Islet of Langerhans (tissue), 1 donor: Measurements from ENCODE around the gene ZNF32.
A peak's percentile ranks its signal among the peaks of the same experiment; 100 is the strongest.
"Not testable (repeated sequence)": the region's sequence is repeated elsewhere in the genome, so short reads cannot be mapped to it uniquely, and the experiment has no call there.

ENCODE experiments used
- FAIRE-seq: peaks from one replicate; lab custom pipeline; 2011; peaks lifted over from hg19 to GRCh38; lab: Jason Lieb, UNC

The ZNF32 gene

GRCh38 chr10:43680035-43680434 lies 31.4 kb upstream of the ZNF32 start:
- no peak for FAIRE-seq

- no peak for FAIRE-seq
These were observed 30.8 kb upstream of the ZNF32 start for GRCh38 chr10:43679509-43679908.

- FAIRE-seq: no peak
These were observed 30.0 kb upstream of the ZNF32 start for GRCh38 chr10:43678654-43679053.

DNA sequence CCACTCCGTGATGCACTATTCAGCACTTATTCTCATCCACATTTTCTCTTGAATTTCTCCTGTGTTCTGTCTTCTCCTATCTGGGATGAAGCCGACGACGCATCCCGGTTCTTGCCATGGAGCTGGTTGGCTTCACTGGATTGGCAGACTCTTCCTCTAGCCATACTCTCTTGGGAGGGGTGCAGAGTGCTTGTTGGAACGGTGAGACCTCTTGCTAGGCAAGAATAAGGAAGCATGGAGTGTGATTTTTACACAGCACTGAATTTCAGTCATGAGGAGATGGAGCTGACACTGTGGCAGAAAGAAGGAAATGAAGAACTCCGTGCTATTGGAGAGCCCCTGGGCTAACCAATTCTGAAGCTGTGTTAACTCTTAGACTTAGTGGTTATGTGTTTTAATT lies 28.2 kb upstream of the ZNF32 start:
- FAIRE-seq: no peak

DNA sequence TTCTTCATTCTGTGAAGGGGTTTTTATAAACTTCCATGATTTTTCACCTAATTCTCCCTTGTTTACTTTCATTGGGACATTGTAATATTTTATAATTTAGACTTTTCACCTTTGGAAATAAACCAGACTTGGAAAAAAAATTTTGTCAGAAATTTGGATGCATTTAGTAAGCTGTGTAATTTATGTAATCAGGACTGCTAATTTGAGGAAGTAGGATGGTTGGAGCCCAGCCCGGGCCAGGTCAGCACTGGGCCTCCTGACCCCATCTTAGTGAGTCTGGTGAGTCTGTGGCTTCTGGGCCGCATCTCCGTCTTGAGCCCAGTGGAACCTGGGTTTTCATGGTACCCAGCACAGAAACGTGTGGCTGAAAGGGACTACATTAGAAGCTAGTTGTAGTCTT lies 27.6 kb upstream of the ZNF32 start:
- no peak for FAIRE-seq

DNA sequence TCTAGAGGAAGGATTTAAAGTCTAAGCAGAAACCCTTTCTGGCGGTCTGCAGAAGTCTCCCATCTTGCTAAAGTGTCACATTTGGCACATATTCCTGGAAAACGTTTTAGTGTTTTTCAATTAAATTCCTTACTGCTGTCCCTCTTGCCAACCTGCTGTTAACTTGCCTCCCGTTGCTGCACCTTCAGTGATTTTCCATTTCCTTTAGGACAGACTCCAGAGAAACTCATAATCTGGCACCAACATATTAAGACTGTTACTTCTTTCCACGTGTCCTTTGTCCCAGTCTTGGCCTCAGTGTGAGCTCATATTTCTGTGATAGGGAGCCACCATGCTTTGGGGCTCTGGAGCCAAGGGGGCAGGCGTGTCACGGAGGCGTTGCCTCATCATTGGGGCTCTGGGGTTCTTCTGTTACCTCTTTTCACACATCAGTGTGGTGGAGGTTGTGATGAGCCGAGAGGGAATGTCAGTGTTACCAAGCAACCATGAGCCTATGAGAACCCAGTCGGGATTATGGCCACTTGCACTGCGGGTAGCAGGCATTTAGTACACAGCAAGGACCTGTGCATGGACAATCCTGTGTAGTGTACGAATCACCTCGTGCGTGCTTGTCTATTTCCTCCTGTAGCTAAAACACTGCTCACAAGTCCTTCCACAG lies 26.0 kb upstream of the ZNF32 start:
- no peak for FAIRE-seq

DNA sequence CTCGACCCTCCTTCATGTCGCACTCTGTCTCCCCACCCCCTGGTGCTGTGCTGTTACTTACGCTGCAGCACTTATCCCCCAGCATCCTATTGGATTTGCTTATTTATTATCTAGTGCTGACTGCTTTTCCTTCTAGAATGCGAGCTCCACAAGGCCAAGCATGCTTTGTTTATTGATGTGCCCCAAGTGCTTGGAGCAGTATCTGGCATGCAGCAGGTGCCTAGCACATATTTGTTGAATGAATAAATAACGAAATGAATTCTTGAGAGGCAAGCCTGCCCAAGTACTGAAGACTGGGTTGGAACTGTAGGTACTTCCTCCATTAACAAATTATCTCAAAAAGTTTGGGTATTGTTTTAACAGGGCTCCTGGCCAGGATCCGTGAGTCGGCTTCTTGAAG lies 24.8 kb upstream of the ZNF32 start:
- no peak for FAIRE-seq

GRCh38 chr10:43671659-43672531 lies 23.2 kb upstream of the ZNF32 start:
- FAIRE-seq: peak; percentile 90

DNA sequence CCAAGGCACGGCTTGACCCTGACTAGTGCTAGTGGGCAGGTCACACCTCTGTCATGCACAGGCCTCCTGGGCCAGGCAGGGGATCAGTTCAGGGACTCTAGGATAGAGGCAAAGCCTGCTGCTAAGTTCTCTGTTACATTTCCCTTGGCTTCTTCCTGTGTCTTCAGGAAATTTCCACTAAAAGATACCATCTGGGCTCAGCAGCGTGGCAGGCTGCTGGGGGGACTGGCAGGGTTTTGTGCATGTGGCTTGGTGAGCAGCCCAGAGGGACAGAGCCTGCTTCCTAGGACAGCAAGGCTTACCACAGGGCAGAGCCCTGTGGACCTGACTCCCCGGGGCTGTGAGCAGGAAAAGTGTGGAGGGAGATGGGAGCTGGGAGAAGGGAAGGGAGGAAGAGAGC lies 20.7 kb upstream of the ZNF32 start:
- FAIRE-seq: no peak

- no peak for FAIRE-seq
These were observed 19.2 kb upstream of the ZNF32 start for GRCh38 chr10:43667761-43668386.

- no peak for FAIRE-seq
These were observed 18.6 kb upstream of the ZNF32 start for GRCh38 chr10:43667317-43667731.

- FAIRE-seq: no peak
These were observed 17.9 kb upstream of the ZNF32 start for GRCh38 chr10:43666552-43666951.

- no peak for FAIRE-seq
These were observed 16.4 kb upstream of the ZNF32 start for GRCh38 chr10:43665054-43665453.

- no peak for FAIRE-seq
These were observed 9.5 kb upstream of the ZNF32 start for GRCh38 chr10:43658227-43658626.

DNA sequence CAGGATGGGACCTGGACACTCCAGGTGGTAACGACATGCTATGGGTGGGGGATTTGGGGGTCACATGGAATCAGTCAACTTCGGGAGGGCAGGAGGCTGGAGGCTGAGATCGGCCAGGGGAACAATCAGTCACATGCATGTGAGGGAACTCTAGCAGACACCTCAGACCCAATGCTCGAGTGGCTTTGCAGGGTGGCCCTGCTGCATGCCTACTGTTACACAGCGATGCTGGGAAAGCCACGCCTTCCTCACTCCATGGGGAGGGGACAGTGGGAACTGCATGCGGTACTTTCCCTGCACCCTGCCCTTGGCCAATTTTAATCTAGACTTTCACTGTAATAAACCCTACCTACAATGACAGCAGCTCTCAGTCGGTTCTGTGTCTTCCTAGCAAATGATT lies 6.6 kb upstream of the ZNF32 start:
- FAIRE-seq: no peak

DNA sequence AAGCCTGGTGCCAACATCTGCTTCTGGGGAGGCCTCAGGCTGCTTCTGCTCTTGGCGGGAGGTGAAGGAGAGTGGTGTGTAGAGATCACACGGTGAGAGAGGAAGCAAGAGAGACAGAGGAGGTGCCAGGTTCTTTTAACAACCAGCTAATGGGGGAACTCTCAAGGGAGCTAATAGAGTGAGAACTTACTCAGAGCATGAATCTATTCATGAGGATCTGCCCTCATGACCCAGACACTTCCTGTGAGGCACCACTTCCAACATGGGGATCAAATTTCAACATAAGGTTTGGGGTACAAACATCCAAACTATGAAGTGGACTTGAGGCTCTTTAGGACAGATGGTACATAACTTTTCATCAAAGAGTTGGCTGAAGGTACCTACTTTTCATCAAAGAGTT lies 5.1 kb upstream of the ZNF32 start:
- FAIRE-seq: no peak

- no peak for FAIRE-seq
These were observed 473 bp upstream of the ZNF32 start for GRCh38 chr10:43649185-43649523.

GRCh38 chr10:43648095-43648397 lies 635 bp downstream of the ZNF32 start:
- no peak for FAIRE-seq

DNA sequence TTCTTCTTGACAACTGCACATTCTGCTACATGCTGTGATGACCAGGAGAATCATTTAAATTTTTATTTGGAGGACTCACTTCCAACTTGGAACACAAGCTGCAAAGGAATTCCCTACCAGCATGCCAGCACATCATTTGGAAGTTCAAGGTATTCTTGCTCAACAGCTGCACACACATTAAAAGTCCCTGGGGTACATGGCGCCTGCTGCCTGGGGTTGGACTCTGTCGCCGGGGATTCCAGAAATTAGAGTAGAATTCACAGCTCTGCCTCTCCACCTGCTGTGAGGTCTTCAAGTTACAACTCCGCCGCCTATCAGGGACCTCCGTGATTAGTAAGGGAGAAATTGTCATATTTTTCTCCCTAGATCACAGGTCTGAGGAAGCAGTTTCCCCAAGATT lies 1.1 kb downstream of the ZNF32 start:
- FAIRE-seq: no peak

GRCh38 chr10:43645866-43646265 lies 2.8 kb downstream of the ZNF32 start:
- FAIRE-seq: no peak

DNA sequence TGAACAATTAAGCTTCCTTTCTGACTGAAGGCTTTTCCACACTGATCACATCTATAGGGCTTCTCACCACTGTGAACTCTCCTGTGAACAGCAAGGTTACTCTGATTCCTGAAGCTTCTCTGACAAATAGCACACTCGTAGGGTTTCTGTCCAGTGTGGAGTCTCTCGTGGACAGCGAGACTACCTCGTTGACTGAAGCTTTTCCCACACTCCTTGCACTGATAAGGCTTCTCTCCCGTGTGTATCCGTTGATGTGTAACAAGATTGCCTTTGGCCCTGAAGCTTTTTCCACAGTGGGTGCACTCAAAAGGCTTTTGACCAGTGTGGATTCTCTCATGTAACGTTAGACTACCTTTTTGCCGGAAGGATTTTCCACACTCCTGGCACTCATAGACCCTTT lies 4.4 kb downstream of the ZNF32 start:
- FAIRE-seq: no peak

DNA sequence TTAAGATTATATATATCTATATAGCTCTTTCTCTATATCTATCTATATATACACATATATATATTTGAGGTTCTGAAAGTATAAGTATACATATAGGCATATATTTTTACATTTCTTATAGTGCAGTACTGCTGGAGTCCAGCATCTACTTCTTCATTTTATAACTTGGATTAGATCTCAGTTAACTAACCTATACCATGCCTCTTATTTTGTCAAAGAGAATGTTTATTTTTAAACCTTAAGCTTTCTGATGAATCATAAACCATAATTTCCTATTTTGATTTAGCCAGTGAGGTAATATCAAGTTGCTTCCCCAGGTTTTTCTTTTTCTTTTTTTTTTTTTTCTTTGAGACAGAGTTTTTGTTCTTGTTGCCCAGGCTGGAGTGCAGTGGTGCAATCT lies 8.1 kb downstream of the ZNF32 start:
- no peak for FAIRE-seq

DNA sequence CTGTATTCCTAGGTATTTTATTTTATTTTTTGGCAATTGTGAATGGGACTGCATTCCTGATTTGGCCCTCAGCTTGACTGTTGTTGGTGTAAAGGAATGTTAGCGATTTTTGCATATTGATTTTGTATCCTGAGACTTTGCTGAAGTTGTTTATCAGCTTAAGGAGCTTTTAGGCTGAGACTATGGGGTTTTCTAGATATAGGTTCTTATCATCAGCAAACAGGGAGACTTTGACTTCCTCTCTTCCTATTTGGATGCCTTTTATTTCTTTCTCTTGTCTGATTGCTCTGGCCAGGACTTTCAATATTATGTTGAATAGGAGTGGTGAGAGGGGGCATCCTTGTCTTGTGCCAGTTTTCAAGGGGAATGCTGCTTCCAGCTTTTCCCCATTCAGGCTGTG lies 12.9 kb downstream of the ZNF32 start:
- not testable (repeated sequence) for FAIRE-seq

DNA sequence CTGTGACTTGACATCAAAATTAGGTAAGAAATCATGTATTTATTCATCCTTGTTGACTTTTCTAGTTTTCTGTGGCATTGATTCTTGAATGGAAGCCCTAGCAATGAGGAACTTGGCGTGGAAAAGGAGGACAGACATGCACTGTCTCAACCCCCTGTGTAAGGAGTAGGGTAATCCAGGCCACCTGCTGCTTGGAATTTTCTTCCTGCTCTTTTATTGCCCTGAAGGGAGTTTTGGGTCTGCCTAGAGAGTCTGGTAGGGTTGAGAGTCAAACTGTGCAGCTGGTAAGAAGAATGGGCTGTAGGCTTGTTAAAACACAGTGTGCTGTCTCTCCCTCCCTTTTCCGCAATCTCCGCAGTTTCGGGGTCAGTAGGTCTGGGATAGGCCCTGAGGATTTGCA lies 19.7 kb downstream of the ZNF32 start:
- no peak for FAIRE-seq
